Measurements from ENCODE around the gene HOPX. TPM values are rescaled to one million over a fixed set of nuclear protein-coding genes. Genes with fewer than 3 reads are reported as not detected.

HOPX gene, protein sequence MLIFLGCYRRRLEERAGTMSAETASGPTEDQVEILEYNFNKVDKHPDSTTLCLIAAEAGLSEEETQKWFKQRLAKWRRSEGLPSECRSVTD
- total RNA-seq (2014; rRNA removed; shearing (Covaris generic)), result 0.45 TPM in 1 of 2 replicates, not detected in the other

DNA sequence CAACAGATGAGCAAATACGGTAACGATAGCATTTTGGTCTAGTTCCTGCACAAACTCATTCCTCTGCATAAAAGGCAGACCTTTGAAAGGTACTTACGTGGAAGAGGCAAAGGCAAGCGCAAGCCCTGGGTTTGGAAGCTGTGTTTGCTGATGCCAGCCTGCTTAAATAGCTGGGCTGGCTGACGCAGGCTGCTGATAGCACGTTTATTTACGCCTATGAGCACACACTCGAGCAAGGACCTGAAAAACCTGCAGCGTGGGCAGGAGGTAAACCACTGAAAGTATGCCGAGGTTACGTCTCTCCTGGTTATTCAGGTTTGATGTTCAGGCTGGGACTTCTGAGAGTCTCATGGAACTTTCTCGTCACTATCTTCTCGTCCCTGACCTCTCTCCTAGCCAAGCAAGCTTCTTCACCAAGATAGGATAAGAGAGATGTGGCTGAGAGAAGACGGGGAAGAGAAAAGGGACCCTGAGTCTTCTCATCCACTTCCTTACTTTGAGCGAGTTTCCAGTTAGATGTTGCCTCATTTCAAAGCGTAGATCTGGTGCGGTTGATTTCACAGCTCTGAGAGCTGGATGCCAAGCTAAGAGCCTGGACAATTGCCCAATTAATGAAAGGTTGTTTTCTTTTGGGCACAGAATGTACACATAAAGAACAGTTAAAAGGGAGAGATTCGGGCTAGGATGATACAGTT lies at the start of gene HOPX:
Gene HOPX, minus strand, starts transcription at position 139 of the 695 bp plus-strand sequence. CDS start 23,480 bp downstream, outside the sequence.

Other genes with a start within 250 kb of the HOPX start
- 37.5 and 41.6 TPM in 2 replicates for gene PPAT, start 245.7 kb downstream of the HOPX start, total RNA-seq (2014; rRNA removed; shearing (Covaris generic))
- 103 and 124 TPM in 2 replicates for gene PAICS, start 245.0 kb downstream of the HOPX start, total RNA-seq (2014; rRNA removed; shearing (Covaris generic))
- 138 and 151 TPM in 2 replicates for gene SRP72, start 213.7 kb downstream of the HOPX start, total RNA-seq (2014; rRNA removed; shearing (Covaris generic))
- 0.13 and 0.34 TPM in 2 replicates for gene ARL9, start 175.5 kb downstream of the HOPX start, total RNA-seq (2014; rRNA removed; shearing (Covaris generic))
- 3.1 TPM in 1 of 2 replicates, not detected in the other for gene SPINK2, start 140.4 kb upstream of the HOPX start, total RNA-seq (2014; rRNA removed; shearing (Covaris generic))
- 23.2 and 33.0 TPM in 2 replicates for gene REST, start 226.6 kb upstream of the HOPX start, total RNA-seq (2014; rRNA removed; shearing (Covaris generic))

Data from A375 (cell line).